KBM-7 (cell line): ENCODE results near the gene ABCA3.
A peak's percentile ranks its signal among the peaks of the same experiment; 100 is the strongest.

Experiments
- DNase-seq: peaks from one replicate; pipeline ENCODE4 v3.0.0-alpha.2; 2015
- in situ Hi-C: fragments of 300-500 bp; cut with MboI; formaldehyde crosslinking; loops from 2 replicates; pipeline ENCODE4 v1.14.3; 2020; ENCODE audit warnings: low sequenced_read_pairs, low pct_unique_long_range_greater_than_20kb, mixed read lengths

ABCA3 gene

GRCh38 chr16:2359919-2360318 lies 19.4 kb upstream of the ABCA3 start:
- no peak for DNase-seq
- in situ Hi-C loops = no loop called here

GRCh38 chr16:2358811-2359210 lies 18.3 kb upstream of the ABCA3 start:
- in situ Hi-C loops = no loop called here
- no peak for DNase-seq

GRCh38 chr16:2357331-2357730 lies 16.8 kb upstream of the ABCA3 start:
- in situ Hi-C loops = no loop called here
- DNase-seq = no peak

- DNase-seq = no peak
- in situ Hi-C loops = no loop called here
These were observed 10.0 kb upstream of the ABCA3 start for GRCh38 chr16:2350500-2350899.

GRCh38 chr16:2343211-2343610 lies 2.7 kb upstream of the ABCA3 start:
- in situ Hi-C loops = no loop called here
- DNase-seq = no peak

GRCh38 chr16:2341456-2342447 lies 1.2 kb upstream of the ABCA3 start:
- no peak for DNase-seq
- in situ Hi-C loops = no loop called here

GRCh38 chr16:2339521-2340484 lies 725 bp downstream of the ABCA3 start:
- in situ Hi-C loops = no loop called here
- DNase-seq = peak; percentile 58

- in situ Hi-C loops = no loop called here
These were observed 2.9 kb downstream of the ABCA3 start for GRCh38 chr16:2337431-2338296.

GRCh38 chr16:2335286-2335895 lies 5.1 kb downstream of the ABCA3 start:
- in situ Hi-C loops = no loop called here
- DNase-seq = no peak

More at GRCh38 chr16:2337431-2338296, 2.9 kb downstream of the ABCA3 start:
- DNase-seq = no peak

- no peak for DNase-seq
- in situ Hi-C loops = no loop called here
These were observed 6.7 kb downstream of the ABCA3 start for GRCh38 chr16:2333772-2334379.

GRCh38 chr16:2333231-2333630 lies 7.3 kb downstream of the ABCA3 start:
- in situ Hi-C loops = no loop called here
- no peak for DNase-seq

GRCh38 chr16:2331931-2332267 lies 8.6 kb downstream of the ABCA3 start:
- DNase-seq = no peak
- in situ Hi-C loops = no loop called here

- DNase-seq = no peak
- in situ Hi-C loops = no loop called here
These were observed 9.2 kb downstream of the ABCA3 start for GRCh38 chr16:2331199-2331930.

- no peak for DNase-seq
- in situ Hi-C loops = no loop called here
These were observed 11.0 kb downstream of the ABCA3 start for GRCh38 chr16:2329532-2329931.

GRCh38 chr16:2328428-2328827 lies 12.1 kb downstream of the ABCA3 start:
- DNase-seq = no peak
- in situ Hi-C loops = no loop called here

- in situ Hi-C loops = no loop called here
- no peak for DNase-seq
These were observed 14.3 kb downstream of the ABCA3 start for GRCh38 chr16:2326191-2326590.

GRCh38 chr16:2325791-2326190 lies 14.7 kb downstream of the ABCA3 start:
- in situ Hi-C loops = no loop called here
- no peak for DNase-seq

GRCh38 chr16:2325181-2325580 lies 15.3 kb downstream of the ABCA3 start:
- no peak for DNase-seq
- in situ Hi-C loops = no loop called here
